Hematopoietic multipotent progenitor cell (in vitro differentiated cells): ENCODE results near the gene ZNF775. TPM values are rescaled to one million over a fixed set of nuclear protein-coding genes. Genes with fewer than 3 reads are reported as not detected.

Source experiments
- DNase-seq, 3 donors: peaks; one replicate each; pipeline ENCODE4 v3.0.0-alpha.2; 2011 to 2015; ENCODE audit warnings: low read depth in 2 of 3, low spot score in 2 of 3
- total RNA-seq: library from RNA; depleted of rRNA; stranded (reverse); fragments of >200 nt; gene quantifications from one replicate; pipeline ENCODE4 v1.2.3, GENCODE V29; 2012

Gene ZNF775
- total RNA-seq, 1 donor, result 10.2 TPM

DNA sequence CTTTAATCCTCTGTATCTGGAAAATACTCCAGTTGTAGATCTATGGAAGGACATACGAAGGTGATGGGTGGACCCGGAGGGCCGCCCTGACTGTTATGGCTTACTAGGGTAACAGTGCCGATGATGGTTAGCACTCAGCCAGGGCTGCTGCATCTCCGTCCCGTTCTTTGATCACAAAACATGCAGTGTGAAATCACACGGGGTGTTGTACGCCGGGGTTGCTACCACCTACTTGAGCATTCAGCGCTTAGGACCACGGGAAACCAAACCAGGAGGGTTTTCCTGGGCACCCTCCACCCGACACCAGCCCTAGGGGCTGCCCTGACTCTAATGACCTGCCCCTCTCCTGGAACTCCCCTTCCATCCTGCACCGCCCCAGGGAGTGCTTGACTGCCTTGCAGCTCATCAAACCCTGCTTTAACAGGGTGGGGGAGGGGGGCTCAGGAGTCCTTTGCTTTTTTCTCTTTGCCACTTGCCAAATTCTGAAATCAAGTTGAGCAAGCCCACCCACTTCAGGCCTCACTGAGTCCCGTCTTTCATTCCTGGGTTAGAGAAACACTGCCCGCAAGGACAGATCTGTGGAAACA, 20.4 kb downstream of the ZNF775 start:
- no peak for DNase-seq

DNA sequence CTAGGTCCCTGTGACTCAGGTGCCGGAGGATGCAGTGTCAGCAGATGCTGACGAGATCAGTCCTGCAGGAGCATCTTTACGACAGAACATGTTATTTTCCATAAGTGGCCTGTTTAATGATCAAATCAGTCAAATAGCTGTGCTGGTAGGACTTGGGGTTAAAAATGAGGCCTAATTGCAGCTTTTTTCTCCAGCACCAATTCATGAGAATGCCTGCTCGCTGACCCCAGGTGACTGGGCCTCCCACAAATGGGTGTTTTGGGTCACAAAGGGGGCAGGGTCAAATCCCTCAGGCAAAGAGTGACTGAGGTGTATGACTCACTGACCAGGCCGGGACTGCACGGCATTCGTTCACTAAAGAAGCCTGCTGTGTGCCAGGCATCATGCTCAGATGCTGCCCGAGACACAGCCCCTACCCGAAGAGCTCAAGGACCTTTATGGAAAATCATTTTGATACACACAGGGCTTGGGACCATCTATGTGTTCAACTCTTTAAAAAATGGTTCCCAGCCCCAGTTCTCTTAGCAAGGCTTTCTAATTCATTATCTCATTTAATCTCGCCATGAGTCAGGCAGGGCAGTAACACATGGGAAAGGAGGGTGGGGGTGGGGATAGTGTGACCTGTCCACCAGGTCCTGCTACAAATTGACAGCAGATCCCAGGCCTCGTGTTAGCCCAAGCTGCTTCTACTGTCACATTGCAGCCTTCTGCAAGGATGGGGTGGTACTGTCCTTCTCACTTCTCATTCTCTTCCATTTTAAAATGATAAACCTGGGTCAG, 21.1 kb downstream of the ZNF775 start:
- no peak for DNase-seq

- DNase-seq, result no peak
Observed at GRCh38 chr7:150400788-150401423, 21.8 kb downstream of the ZNF775 start.

DNA sequence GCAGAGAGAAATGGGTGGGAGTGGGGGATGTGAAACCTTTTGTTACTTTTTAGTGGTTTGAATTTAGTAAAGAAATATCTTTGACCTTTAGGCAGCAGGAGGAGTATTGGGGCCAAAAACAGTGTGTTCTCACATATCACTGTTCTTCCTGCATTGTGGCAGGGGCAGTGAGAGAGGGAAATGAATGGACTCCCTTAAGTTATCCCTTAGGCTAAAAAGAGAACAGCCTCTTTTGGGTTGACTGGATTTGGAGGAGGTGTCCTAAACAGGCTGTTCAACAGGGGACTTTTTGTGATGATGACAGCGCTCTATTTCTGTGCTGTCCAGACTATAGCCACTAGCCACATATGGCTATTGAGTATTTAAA, 22.3 kb downstream of the ZNF775 start:
- DNase-seq, result no peak

DNA sequence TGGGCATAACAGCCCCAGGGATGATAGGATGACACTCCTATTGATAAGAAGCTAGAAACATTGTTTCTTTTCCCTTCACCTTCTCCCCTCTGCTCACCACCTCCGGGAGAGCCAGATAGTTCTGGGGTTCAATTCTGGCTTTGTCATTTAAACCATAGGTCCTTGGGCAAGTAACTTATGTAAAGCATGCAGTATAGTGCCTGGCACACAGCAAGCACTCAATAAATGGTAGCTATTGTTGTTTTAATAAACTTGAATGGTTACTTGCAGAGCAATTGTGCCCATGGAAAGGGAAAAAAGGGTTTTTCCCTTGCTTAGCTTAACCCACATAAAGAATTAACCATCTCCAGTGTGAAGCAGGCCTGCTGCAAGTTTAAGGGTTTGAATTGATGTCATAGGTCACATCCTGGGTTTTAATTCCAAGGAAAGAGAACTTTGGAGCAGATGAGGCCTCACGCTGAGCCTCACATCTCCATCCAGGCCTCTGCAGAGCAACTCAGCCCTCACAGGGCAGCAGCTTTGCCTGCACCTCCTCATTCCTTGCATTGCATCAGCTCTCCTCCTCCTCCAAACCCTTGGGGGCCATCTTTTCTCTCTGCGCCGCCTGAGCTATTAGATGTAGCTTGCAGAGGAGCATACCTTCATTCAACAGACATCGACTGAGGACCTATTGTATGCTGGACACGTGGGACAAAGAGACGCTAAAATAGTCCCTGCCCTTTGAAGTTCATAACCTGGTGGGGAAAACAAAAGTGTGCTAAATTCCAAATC, 22.9 kb downstream of the ZNF775 start:
- no peak for DNase-seq

DNA sequence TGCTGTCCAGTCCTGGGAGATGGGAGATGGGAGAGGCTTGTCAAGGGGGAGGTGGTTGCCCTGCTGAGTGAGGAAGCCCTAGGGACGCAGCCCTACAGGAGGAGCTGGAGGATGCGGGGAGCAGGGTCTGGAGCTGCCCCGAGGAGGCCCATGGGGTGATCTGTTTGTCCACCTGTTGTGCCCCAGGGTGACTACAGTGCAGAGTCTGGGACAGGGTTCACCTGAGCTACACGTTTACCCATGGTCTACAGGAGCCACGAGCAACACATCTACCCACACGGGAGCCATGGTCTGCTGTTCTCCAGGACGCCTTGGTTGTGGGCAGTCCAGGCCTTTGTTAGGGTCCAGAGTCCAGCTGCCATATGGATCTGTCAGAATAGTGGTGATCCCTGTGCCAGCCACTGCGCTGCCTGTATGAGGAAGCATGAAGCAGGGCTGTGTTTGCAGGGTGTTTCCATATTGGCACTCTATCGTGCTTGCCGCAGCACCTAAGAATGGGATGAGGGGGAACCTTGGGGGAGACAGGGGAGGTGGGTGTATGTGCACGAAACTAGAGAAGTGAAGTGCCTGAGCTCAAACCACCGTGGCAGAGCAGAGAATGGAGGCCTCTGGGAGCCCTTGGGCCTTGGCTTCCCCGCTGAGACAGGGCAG, 23.7 kb downstream of the ZNF775 start:
- DNase-seq, result no peak

DNA sequence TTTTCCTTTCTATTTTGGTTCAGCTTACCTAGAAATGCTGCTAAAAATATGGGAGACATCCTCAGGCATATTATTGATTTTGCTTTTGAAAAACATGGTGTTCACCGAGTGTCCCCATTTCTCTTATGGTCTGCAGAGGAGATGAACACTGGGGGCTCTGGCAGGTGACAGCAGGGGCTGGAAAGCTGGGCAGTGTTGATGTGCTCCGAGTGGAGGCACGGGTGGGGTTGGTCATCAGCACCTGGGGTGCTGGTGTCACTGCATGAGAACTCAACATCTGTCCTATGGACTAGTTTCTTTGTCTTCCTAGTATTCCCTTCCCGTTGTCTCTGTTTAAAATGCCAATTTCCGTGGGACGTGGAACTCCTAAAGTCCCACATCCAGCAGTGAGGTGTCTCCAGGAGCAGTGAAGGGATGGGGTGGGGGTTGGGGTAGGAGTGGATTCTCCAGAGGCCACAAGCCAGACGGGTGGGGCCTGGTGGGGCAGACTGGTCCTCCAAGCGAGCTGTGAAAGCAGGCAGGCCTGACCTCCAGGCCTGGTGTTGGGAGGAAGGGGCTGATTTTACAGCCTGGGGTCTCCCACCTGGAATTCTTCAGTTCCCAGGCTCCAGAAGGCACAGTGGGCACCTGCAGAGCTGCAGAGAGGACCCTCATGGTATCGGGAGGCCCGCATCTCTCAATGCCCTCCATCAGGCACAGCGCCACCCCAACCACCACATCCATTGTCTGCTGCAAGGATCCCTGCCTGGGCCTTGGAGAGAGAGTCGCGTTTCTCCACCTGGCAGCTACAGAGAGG, 24.4 kb downstream of the ZNF775 start:
- DNase-seq, result no peak

DNA sequence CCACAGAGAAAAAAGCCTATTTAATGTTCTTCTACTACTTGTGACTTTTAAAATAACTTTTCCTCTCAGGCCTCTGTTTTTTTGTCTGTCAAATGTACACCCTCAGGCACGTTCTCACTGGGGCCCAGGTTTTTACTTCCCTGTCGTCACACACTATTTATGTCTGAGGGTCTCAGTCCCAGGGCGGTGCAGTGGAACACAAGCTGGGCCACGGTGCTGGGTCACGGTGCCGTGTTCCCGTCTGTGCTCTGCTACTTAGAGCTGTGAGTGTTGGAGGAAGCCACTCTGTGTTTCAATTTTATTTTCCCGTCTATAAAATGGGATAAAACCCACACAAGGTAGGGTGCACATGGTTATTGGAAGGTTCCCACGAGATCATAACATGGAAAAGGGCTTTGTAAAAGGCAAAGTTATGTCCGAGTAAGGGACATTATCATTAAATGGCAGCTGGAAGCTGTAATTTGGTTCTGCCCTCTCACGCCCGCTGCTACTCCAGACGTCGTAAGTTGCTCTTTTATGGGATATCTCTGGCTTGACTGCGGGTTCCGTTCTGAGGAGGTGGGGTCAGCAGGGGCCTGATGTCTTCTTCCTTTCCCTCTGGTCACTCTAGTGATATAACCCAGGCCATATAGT, 25.2 kb downstream of the ZNF775 start:
- peak in 1 of 3 donors; percentile 29 for DNase-seq

DNA sequence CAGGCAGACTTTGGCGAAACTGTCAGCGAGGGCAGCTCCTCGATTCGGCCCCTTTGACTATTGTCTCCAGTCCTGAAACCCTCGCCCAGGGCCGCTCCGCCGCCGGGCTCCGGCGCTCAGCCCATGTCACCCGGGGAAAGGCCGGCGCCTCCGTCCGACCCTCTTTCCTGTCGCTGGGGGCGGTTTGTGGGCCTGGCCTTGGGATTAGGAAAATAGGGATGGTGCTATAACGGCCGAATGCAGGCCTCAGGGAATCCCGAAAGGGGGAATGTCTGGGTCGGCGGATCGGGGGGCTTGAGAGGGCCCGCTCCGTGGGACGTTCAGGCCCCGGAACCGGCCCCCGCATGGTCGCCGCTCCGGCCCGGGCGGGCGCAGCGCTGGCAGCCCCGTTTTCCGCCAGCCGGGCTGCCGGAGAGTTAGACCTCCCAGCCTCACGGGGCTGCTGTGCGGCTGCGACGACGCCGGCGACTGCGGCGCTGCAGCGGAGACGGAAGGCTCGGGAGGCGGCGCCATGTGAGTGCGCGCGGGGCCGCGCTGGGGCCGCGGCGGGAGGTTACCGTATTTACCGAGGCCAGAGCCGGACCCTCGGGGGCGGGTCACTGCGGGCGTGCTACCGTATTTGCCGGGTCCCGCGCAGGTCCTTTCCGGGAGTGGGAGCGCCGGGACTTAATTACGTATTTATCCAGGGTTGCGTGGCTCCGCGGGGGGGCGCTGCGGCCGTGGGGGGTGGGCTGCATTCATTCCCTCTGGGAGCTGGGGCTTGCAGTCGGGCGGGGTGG, 25.9 kb downstream of the ZNF775 start:
- DNase-seq, result peak; percentile 68 to 91 (median 87)

DNA sequence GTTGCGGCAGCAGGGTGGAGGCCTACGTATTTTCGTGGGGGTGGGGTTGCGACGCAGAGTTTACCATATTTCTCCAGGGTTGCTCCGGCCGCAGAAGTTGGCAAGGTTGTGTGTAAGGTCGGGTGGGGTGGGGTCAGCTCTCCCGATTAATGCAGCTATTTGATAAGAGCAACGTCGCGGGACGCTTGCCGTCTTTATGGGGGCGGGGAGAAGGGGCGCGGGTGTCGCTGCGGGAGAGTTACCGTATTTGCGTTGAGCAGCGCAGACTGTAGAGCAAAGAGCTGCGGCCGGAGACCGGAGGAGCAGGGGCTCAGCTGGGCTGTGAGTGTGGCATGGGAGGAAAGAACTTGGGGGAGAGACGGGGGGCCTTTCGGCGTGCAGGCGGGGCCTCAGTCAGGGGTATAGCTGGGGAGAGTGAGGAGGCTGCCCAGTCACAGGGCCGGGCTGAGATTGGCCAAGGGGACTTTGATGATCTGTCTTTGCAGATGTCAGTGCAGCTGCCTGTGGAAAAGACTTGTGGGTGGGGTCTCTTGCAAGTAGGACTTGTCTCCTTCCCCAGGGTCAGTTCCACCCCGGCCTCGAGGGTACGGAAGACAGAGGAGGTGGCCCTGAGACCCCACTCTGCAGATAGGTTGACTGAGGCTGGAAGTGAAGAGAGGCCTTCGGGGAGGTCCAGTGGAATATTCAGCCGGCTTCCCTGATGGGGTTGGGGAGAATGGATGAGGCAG, 26.6 kb downstream of the ZNF775 start:
- no peak for DNase-seq

DNA sequence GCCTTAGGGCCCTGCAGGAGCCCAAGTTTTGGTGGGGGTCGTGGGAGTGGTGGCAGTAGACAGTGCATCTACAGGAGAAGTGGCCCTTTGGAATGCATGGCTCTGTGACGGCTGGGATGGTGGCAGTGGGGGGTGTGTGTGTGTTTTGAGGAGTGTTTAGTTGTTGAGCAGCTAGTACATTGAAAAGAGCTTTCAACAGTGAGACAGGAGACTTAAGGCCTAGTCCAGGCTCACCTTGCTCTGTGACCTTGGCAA, 27.1 kb downstream of the ZNF775 start:
- DNase-seq, result no peak

- peak in 2 of 3 donors; percentile 30 to 49 for DNase-seq
Observed at GRCh38 chr7:150406567-150407421, 27.7 kb downstream of the ZNF775 start.

- no peak for DNase-seq
Observed at GRCh38 chr7:150407588-150408392, 28.7 kb downstream of the ZNF775 start.

DNA sequence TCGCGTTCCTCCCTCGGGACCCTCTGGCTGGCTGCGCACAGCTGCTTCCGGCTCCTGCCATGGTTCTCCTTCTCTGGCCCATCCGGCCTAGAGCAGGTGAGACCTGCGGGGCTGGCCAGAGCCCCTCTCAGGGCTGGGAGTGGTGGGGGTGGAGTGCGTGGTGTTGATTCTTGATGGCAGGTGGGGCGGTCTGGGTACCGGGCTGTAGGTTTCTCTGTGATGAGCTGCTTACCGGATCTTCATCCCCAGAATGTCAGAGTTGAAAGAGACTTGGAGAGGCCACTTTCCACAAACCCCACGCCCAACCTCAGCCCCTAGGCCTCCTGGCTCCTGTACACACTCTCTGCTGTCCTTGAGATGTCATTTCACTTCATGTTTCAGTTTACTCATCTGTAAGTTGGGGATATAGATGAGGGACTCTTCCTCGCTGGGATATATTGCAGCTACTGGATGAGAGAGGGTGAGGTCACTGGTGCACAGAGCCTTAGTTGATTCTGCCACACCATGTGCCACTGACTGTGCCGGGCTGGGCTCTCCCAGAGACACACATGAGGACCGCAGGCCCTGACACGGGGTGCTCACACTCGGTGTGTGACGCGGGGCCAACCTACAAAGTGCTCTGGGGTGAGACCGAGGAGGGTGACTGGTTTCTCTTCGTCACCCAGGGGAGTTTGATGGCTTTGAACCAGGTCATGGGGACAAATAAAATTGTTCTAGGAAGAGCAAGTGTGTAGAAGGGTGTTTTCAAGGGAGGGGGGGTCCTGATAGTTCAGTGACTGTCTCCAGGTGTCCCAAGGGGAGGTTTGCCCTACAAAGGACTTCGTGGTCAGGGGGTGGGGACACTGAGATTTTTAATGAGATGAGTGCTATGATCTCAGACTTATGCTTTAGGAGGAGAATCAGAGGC, 29.5 kb downstream of the ZNF775 start:
- no peak for DNase-seq

- no peak for DNase-seq
Observed at GRCh38 chr7:150409300-150410030, 30.3 kb downstream of the ZNF775 start.
